ENCODE data around the gene PI4KB. TPM values are rescaled to one million over a fixed set of nuclear protein-coding genes. Genes with fewer than 3 reads are reported as not detected.
A peak's percentile ranks its signal among the peaks of the same experiment; 100 is the strongest.

The PI4KB gene
- total and polyA plus RNA-seq, 4 donors = 25.0 to 65.2 (median 45.3) TPM

DNA sequence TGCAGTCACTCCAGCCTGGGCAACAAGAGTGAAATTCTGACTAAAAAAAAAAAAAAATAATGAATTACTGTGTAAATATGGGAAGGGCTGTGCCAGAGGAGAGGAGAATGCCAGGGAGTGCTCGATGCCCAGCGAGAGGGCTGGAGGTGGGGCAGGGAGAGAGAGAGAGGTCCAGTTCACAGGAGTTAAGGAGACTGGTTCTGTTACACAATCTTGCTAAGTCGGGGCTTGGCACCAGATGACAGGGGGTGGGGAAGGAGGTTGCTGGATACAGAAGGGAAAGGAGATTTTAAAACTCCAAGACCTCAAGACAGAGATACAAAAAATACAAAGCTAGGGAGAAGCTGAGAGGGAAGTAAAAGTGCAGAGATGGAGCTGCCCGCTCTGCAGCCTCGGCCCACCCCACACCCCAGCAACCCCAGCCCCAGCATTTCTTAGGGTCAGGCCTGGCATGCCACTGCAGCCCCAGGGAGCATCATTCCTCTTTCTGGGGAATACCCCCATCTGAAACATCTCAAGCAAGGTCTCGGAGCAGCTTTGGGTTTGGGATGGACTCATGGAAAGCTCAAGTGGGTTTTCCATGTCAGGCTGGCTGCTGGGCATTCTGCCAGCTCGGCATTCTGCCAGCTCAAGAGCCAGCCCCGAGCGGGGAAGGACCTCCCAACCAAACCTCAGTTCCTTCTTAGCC, 44.3 kb upstream of the PI4KB start:
- Histone ChIP-seq H3K27me3 (ENCODE audit: control insufficient read depth in 3 of 3, insufficient read depth in 3 of 3, low read length in 2 of 3) (no peaks in the 10 kb centered on the region), H3K4me3 (peak overlapping the region; percentile 39), H3K27ac (ENCODE audit: low read depth in 1 of 2, low read length in 1 of 2) (peak overlapping the region; percentile 17 to 85), H3K4me1 (ENCODE audit: control insufficient read depth in 5 of 5, insufficient read depth in 5 of 5, low read length in 5 of 5) (peaks cover 7 to 38% (median 21%) of the 10 kb centered on the region in 5 donors), H3K9me3 (ENCODE audit: control insufficient read depth in 4 of 4, insufficient read depth in 3 of 4, low read length in 3 of 4) (no peaks in the 10 kb centered on the region), H3K36me3 (ENCODE audit: control insufficient read depth in 4 of 4, insufficient read depth in 4 of 4, low read length in 4 of 4) (peaks cover 0 to 17% (median 11%) of the 10 kb centered on the region in 4 donors), H3K9ac (ENCODE audit: insufficient read depth in 1 of 2, low read length in 2 of 2) (peak overlapping the region in 1 of 2 donors; percentile 87)
- ATAC-seq (ENCODE audit: insufficient read depth, low FRiP score) = peak; percentile 63
- TF ChIP-seq, protein P1, sequence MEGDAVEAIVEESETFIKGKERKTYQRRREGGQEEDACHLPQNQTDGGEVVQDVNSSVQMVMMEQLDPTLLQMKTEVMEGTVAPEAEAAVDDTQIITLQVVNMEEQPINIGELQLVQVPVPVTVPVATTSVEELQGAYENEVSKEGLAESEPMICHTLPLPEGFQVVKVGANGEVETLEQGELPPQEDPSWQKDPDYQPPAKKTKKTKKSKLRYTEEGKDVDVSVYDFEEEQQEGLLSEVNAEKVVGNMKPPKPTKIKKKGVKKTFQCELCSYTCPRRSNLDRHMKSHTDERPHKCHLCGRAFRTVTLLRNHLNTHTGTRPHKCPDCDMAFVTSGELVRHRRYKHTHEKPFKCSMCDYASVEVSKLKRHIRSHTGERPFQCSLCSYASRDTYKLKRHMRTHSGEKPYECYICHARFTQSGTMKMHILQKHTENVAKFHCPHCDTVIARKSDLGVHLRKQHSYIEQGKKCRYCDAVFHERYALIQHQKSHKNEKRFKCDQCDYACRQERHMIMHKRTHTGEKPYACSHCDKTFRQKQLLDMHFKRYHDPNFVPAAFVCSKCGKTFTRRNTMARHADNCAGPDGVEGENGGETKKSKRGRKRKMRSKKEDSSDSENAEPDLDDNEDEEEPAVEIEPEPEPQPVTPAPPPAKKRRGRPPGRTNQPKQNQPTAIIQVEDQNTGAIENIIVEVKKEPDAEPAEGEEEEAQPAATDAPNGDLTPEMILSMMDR (IDR thresholded peaks at IDR 0.05; ENCODE audit: control extremely low read depth, extremely low read depth) = no peak
- 19 to 39% methylated on average over 9 of the region's 9 CpGs for WGBS, 2 donors
- DNase-seq = peak; percentile 89 to 92 (median 91)

DNA sequence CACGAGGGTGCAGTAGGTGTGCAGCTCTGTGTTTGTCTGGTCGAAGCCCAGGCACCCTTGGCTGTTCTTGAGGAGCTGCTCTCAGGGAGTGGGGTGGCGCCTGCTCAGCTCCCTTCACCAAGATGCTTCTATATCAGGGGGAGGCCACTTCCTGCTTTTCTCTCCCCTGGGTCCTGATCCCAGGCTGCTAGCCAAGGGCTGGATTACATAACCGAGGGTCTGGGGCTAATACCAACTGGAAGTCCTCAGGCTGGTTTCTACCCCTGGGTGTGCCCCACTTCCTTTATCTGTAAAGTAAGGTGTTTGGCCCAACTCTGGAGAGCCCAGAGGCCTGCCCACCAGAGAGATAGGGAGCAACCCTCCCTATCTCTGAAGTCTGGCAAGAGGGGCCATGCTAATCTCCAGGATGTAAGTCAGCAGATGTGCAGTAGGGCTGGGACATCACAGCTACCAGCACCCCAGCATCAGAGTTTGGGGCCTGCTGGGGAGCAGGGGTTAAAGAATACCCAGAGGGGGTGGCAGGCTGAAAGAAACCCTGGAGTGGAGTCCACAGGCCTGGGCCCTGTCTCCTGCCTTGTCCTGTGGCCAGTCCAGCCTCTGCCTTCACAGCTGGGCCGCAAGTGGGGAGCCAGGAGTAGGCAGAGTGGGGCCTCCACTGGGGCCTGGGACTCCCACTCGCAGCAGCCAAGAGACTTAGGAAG, 43.1 kb upstream of the PI4KB start:
- peaks cover 0 to 27% (median 18%) of the 10 kb centered on the region in 4 donors for H3K36me3 ChIP-seq (ENCODE audit: control insufficient read depth in 4 of 4, insufficient read depth in 4 of 4, low read length in 4 of 4)
- DNase-seq (peak; percentile 35 to 57 (median 41)), ATAC-seq (ENCODE audit: insufficient read depth, low FRiP score) (no peak)
- H3K4me3 ChIP-seq = no peak overlapping the region
- H3K9me3 ChIP-seq (ENCODE audit: control insufficient read depth in 4 of 4, insufficient read depth in 3 of 4, low read length in 3 of 4) = no peaks in the 10 kb centered on the region
- peaks cover 7 to 38% (median 21%) of the 10 kb centered on the region in 5 donors for H3K4me1 ChIP-seq (ENCODE audit: control insufficient read depth in 5 of 5, insufficient read depth in 5 of 5, low read length in 5 of 5)
- H3K9ac ChIP-seq (ENCODE audit: insufficient read depth in 1 of 2, low read length in 2 of 2) = peak overlapping the region in 1 of 2 donors; percentile 23
- H3K27me3 ChIP-seq (ENCODE audit: control insufficient read depth in 3 of 3, insufficient read depth in 3 of 3, low read length in 2 of 3) = no peaks in the 10 kb centered on the region
- H3K27ac ChIP-seq (ENCODE audit: low read depth in 1 of 2, low read length in 1 of 2) = peak overlapping the region in 1 of 2 donors; percentile 86
- WGBS, 2 donors = 42% methylated on average over 6 of the region's 6 CpGs
- TF ChIP-seq, protein P1 (IDR thresholded peaks at IDR 0.05; ENCODE audit: control extremely low read depth, extremely low read depth) = no peak

DNA sequence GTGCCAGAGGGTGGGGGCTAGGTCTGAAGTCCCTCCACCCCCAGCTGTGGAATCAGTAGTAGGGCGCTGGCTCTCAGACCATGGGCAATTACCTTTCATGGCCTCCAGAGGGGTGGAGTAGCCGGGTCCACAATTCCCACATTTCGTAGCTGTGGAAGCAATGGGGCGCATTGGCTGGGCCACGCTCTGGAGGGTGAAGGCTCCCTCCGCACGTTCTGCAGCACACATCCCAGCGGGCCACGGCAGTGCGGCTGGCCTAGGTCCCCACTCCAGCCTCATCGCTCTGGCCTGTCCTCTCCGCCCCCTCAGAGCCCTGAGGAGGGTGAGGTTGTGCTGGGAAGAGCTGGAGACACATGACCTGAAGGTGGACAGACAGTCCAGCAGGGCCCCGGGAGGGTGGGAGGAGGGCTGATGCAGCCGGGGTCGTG, 42.4 kb upstream of the PI4KB start:
- H3K36me3 ChIP-seq (ENCODE audit: control insufficient read depth in 4 of 4, insufficient read depth in 4 of 4, low read length in 4 of 4) = peaks cover 0 to 34% (median 24%) of the 10 kb centered on the region in 4 donors
- no peak overlapping the region for H3K9ac ChIP-seq (ENCODE audit: insufficient read depth in 1 of 2, low read length in 2 of 2)
- no peaks in the 10 kb centered on the region for H3K9me3 ChIP-seq (ENCODE audit: control insufficient read depth in 4 of 4, insufficient read depth in 3 of 4, low read length in 3 of 4)
- ATAC-seq (ENCODE audit: insufficient read depth, low FRiP score) = no peak
- 70 to 89% methylated on average over 15 of the region's 15 CpGs for WGBS, 2 donors
- H3K27ac ChIP-seq (ENCODE audit: low read depth in 1 of 2, low read length in 1 of 2) = peak overlapping the region in 1 of 2 donors; percentile 33
- peaks cover 7 to 38% (median 21%) of the 10 kb centered on the region in 5 donors for H3K4me1 ChIP-seq (ENCODE audit: control insufficient read depth in 5 of 5, insufficient read depth in 5 of 5, low read length in 5 of 5)
- H3K27me3 ChIP-seq (ENCODE audit: control insufficient read depth in 3 of 3, insufficient read depth in 3 of 3, low read length in 2 of 3) = no peaks in the 10 kb centered on the region
- DNase-seq = no peak
- TF ChIP-seq, protein P1 (IDR thresholded peaks at IDR 0.05; ENCODE audit: control extremely low read depth, extremely low read depth) = no peak
- H3K4me3 ChIP-seq = no peak overlapping the region

Measured in lung (tissue), 12 donors.